Measurements from ENCODE around the gene ISG20.
"Not testable (repeated sequence)": the region's sequence is repeated elsewhere in the genome, so short reads cannot be mapped to it uniquely, and the experiment has no call there.

Gene ISG20

GRCh38 chr15:88636050-88636449 is 2.8 kb upstream of the ISG20 start:
- DNase-seq (ENCODE audit: low read depth in 2 of 2, low spot score in 1 of 2): peak in 1 of 2 donors; percentile 51

- no peak for DNase-seq (ENCODE audit: low read depth in 2 of 2, low spot score in 1 of 2)
Observed at GRCh38 chr15:88636654-88637053, 2.2 kb upstream of the ISG20 start.

- DNase-seq (ENCODE audit: low read depth in 2 of 2, low spot score in 1 of 2): no peak
Observed at GRCh38 chr15:88637436-88637835, 1.4 kb upstream of the ISG20 start.

- no peak for DNase-seq (ENCODE audit: low read depth in 2 of 2, low spot score in 1 of 2)
Observed at GRCh38 chr15:88637841-88638625, 783 bp upstream of the ISG20 start.

- DNase-seq (ENCODE audit: low read depth in 2 of 2, low spot score in 1 of 2): no peak
Observed at GRCh38 chr15:88641959-88642452, 3.2 kb downstream of the ISG20 start.

GRCh38 chr15:88642514-88642913 is 3.7 kb downstream of the ISG20 start:
- DNase-seq (ENCODE audit: low read depth in 2 of 2, low spot score in 1 of 2): not testable (repeated sequence)

GRCh38 chr15:88644741-88645140 is 5.9 kb downstream of the ISG20 start:
- no peak for DNase-seq (ENCODE audit: low read depth in 2 of 2, low spot score in 1 of 2)

- DNase-seq (ENCODE audit: low read depth in 2 of 2, low spot score in 1 of 2): no peak
Observed at GRCh38 chr15:88645171-88646087, 6.6 kb downstream of the ISG20 start.

- DNase-seq (ENCODE audit: low read depth in 2 of 2, low spot score in 1 of 2): no peak
Observed at GRCh38 chr15:88646088-88646405, 7.2 kb downstream of the ISG20 start.

- no peak for DNase-seq (ENCODE audit: low read depth in 2 of 2, low spot score in 1 of 2)
Observed at GRCh38 chr15:88646951-88647350, 8.1 kb downstream of the ISG20 start.

- no peak for DNase-seq (ENCODE audit: low read depth in 2 of 2, low spot score in 1 of 2)
Observed at GRCh38 chr15:88647351-88648105, 8.7 kb downstream of the ISG20 start.

GRCh38 chr15:88648357-88649214 is 9.8 kb downstream of the ISG20 start:
- DNase-seq (ENCODE audit: low read depth in 2 of 2, low spot score in 1 of 2): no peak

GRCh38 chr15:88649286-88649733 is 10.5 kb downstream of the ISG20 start:
- DNase-seq (ENCODE audit: low read depth in 2 of 2, low spot score in 1 of 2): no peak

- DNase-seq (ENCODE audit: low read depth in 2 of 2, low spot score in 1 of 2): no peak
Observed at GRCh38 chr15:88649753-88650551, 11.1 kb downstream of the ISG20 start.

GRCh38 chr15:88650556-88650955 is 11.7 kb downstream of the ISG20 start:
- DNase-seq (ENCODE audit: low read depth in 2 of 2, low spot score in 1 of 2): no peak

- no peak for DNase-seq (ENCODE audit: low read depth in 2 of 2, low spot score in 1 of 2)
Observed at GRCh38 chr15:88651136-88651732, 12.4 kb downstream of the ISG20 start.

- DNase-seq (ENCODE audit: low read depth in 2 of 2, low spot score in 1 of 2): no peak
Observed at GRCh38 chr15:88651971-88652370, 13.2 kb downstream of the ISG20 start.

GRCh38 chr15:88652456-88653199 is 13.8 kb downstream of the ISG20 start:
- no peak for DNase-seq (ENCODE audit: low read depth in 2 of 2, low spot score in 1 of 2)

All from stimulated activated CD8-positive, alpha-beta memory T cell treated with anti-CD3 and anti-CD28 coated beads, Interleukin-4, amount 100 ng/mL, for 1 hour (primary cell).